Loucy (cell line): ENCODE measurements around the gene RHOB.

Experiments
- CTCF ChIP-seq: fragments of 200-600 bp; sonication (generic); conservative IDR thresholded peaks from 2 replicates; pipeline ENCODE4 v1.5.1; 2014; ENCODE audit warnings: mild to moderate bottlenecking, antibody characterized with exemption, low read length
- EZH2phosphoT487 ChIP-seq: fragments of 200-600 bp; IDR thresholded peaks from 2 replicates; pipeline ENCODE4 v1.6.1; 2018; ENCODE audit warnings: antibody characterized with exemption, mild to moderate bottlenecking, moderate library complexity, borderline replicate concordance

GRCh38 chr2:20487030-20487391 is 40.1 kb downstream of the RHOB start:
- TF ChIP-seq EZH2phosphoT487 (no peak), CTCF (no peak)
